ENCODE measurements around the gene NCAN.
A peak's percentile ranks its signal among the peaks of the same experiment; 100 is the strongest.
"Not testable (repeated sequence)": the region's sequence is repeated elsewhere in the genome, so short reads cannot be mapped to it uniquely, and the experiment has no call there.

NCAN gene

DNA sequence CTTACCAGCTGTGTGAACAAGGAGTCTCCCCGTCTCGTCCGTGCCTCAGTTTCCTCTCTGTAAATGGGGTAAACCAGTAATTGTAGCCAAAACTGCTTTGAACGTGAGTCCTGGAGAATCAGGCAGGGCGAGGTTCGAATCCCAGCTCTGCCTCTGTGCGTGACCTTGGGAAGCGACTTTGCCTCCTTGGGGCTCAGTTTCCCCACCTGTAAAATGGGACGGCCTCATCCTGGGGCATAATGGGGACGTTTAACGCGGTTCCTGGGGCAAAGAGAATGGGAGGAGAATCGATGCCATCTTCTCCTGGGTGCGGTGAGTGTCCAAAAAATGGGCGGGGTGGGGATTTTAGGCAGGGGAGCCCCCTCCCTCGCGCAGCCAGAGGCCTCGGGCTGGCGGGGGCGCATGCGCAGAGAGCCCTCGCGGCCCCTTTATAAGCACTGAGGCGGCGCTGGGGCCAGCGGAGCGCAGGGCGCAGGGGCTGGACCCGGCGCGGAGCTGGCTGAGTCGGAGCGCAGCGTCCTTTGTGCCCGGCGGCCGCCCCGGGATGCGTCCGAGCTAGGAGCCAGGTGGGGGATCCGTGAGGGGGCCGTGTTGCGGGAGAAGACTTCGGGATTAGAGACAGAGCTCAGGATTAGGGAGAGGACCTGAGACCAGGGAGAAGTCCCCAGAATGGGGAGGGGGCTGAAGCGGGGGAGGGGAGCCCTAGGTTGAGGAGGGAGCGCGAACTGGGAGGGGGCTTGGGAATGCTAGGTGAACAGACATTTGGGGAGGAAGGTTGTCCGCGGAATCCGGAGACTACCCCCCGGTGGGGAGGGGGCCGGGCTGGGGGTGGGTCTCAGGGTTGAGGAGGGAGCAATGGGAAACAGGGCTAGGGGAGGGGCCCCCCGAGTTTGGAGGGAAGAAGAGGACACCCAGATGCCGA, at the start of gene NCAN:
TSS of gene NCAN (plus strand) at position 460 of the 922 bp plus-strand sequence. CDS start 4,996 bp downstream, outside the sequence.
- no peak for DNase-seq

- DNase-seq: no peak
Measured at GRCh38 chr19:19162495-19162894, 49.3 kb upstream of the NCAN start.

DNA sequence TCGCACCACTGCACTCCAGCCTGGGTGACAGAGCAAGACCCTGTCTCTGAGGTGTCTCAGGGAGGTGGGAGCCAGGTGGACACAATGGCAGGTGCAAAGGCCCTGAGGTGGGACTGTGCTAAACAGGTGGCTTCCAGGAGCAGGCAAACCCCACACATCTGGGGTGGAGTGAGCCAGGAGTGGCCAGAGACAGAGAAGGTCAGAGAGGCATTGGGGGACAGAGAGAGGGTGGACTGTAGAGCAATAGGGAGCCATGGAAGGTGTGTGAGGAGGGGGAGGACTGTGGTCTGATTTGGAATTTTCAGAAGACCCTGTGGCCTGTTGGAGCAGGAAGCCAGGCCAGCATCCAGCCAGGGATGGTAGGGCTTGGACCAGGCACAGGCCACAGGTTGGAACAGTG, 46.4 kb upstream of the NCAN start:
- no peak for DNase-seq

- no peak for DNase-seq
Measured at GRCh38 chr19:19167612-19168011, 44.1 kb upstream of the NCAN start.

GRCh38 chr19:19169236-19170052, 42.3 kb upstream of the NCAN start:
- DNase-seq: no peak

GRCh38 chr19:19170053-19170872, 41.5 kb upstream of the NCAN start, which contains the start of gene MEF2B:
Gene MEF2B (minus strand): TSS chr19:19170263. CDS start chr19:19150735, 19,528 bp downstream.
- peak; percentile 66 for DNase-seq

- DNase-seq: no peak
Measured at GRCh38 chr19:19170873-19171672, 40.7 kb upstream of the NCAN start.

DNA sequence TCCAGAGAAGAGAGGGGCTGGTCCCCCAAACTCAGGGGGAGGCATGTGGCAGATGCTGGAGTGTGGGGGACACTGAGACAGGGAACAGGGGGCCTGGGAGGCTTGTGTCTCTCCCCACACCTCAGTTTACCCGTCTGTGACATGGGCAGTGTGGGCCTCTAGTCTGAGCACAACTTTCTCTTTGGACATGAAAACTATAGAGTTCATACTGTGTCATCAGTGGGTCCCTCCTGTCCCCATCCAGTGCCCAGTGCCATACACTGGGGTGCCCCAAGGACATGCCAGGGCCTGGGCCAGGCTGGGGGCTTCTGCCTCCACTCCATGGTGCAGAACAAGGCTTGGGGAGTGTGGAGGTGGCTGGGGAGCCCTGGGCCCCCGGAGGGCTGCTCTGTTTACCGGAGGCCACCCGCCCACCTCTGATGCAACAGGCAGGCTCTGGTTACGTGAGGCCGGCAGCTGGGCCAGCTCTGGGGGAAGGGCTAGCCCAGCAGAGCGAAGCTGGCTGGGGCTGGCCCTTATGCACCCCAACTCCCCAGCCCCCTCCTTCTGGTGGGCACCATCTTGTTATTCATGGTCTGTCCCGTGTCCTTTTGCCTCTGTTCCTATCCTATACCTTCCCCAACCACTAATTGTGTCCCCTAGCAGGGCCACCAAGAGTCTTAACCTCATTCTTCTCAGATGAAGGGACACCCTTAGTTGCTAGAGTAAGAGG, 39.8 kb upstream of the NCAN start:
- DNase-seq: no peak

DNA sequence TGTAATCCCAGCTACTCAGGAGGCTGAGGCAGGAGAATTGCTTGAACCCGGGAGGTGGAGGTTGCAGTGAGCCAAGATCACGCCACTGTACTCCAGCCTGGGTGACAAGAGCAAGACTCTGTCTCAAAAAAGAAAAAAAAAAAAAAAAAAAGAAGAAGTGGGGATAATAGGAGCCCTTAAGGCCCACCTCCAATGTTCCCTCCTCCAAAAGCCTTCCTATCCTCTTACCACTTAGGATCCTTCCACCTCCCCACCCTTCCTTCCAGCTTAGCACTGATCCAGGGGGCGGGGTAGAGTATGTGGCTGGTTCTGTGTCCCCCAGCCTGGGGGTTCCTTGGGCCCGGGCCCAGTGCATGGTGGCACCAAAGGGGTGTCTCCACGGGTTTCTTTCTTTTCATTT, 38.5 kb upstream of the NCAN start:
- not testable (repeated sequence) for DNase-seq

- DNase-seq: no peak
Measured at GRCh38 chr19:19176950-19177349, 34.8 kb upstream of the NCAN start.

- no peak for DNase-seq
Measured at GRCh38 chr19:19179548-19180441, 32.0 kb upstream of the NCAN start.

GRCh38 chr19:19181488-19181998, 30.2 kb upstream of the NCAN start:
- DNase-seq: no peak

- DNase-seq: no peak
Measured at GRCh38 chr19:19185853-19186740, 25.7 kb upstream of the NCAN start.

- no peak for DNase-seq
Measured at GRCh38 chr19:19186742-19187141, 25.0 kb upstream of the NCAN start.

- no peak for DNase-seq
Measured at GRCh38 chr19:19191768-19192077, 20.0 kb upstream of the NCAN start.

DNA sequence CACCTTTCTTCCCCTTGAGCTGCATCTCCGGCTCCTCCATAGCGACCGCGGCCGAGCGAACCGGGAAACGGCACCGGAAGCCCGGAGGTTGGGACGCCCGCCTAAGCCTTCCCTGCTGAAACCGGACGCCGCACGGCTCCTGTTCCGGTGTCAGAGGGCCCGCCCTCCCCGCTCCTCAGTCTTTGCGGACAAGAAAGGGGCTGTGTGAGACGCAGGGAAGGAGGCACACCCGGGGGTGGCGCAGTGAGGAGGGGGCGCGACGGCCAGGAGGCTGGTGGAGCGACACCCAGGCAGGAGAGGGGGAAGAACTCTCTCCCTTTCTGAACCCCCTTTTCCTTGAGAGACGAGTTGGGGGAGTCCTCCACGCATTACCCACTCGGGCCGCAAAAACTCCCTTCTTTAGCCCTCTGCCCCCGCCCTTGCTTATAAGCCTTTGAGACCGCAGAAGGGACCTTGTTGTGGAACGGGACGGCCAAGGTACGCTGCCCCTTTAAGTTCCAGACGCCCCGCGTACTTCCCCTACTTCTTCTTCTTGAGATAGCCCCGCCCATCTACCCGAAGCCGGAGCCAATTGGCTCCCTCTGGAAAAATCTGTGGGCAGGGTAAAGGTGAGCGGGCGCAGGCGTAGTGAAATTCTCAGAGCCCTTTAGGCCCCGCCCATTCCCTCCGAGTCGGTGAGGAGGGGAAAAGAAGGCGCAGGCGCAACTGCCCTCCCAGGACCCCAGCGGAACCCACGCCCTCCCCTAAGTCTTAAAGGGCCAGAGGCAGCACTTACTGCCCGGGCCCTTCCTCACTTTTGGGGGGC, 19.5 kb upstream of the NCAN start, which contains the start of the genes BORCS8 and RFXANK:
TSS of gene BORCS8 (minus strand) at position 75 of the 805 bp plus-strand sequence. CDS start at position 40, 35 bp downstream.
TSS of gene RFXANK (plus strand) at position 181 of the 805 bp plus-strand sequence. CDS start 1,689 bp downstream, outside the sequence.
- peak; percentile 98 for DNase-seq

GRCh38 chr19:19192910-19193423, 18.8 kb upstream of the NCAN start:
- no peak for DNase-seq

DNA sequence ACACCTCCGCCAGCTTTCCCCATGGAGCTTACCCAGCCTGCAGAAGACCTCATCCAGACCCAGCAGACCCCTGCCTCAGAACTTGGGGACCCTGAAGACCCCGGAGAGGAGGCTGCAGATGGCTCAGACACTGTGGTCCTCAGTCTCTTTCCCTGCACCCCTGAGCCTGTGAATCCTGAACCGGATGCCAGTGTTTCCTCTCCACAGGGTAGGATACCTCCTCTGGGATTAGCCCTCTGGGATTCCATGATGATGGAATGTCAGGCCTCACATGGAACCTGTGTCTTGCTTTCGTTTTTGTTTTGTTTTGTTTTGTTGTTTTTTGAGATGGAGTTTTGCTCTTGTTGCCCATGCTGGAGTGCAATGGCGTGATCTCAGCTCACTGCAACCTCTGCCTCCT, 17.8 kb upstream of the NCAN start:
- DNase-seq: no peak

All from NCI-H748 treated with DMSO at 0.1 percent for 48 hours (cell line).